Renal cortical epithelial cell (primary cell): ENCODE data around the gene CD55. TPM values are rescaled to one million over a fixed set of nuclear protein-coding genes. Genes with fewer than 3 reads are reported as not detected.
A peak's percentile ranks its signal among the peaks of the same experiment; 100 is the strongest.
"Not testable (repeated sequence)": the region's sequence is repeated elsewhere in the genome, so short reads cannot be mapped to it uniquely, and the experiment has no call there.

Source experiments
- DNase-seq: peaks from one replicate; pipeline ENCODE4 v3.0.0-alpha.2; 2011; ENCODE audit warnings: low read depth
- total RNA-seq: library from RNA; depleted of rRNA; stranded (reverse); fragments of >200 nt; gene quantifications from 2 replicates; pipeline ENCODE4 v1.2.3, GENCODE V29; 2014

The CD55 gene
- total RNA-seq, 1 donor from 2014 or later, result 16.6 TPM

GRCh38 chr1:207305489-207305873 lies 16.0 kb upstream of the CD55 start:
- no peak for DNase-seq

- DNase-seq, result no peak
Observed at GRCh38 chr1:207306023-207306422, 15.5 kb upstream of the CD55 start.

- DNase-seq, result no peak
Observed at GRCh38 chr1:207306603-207307002, 14.9 kb upstream of the CD55 start.

DNA sequence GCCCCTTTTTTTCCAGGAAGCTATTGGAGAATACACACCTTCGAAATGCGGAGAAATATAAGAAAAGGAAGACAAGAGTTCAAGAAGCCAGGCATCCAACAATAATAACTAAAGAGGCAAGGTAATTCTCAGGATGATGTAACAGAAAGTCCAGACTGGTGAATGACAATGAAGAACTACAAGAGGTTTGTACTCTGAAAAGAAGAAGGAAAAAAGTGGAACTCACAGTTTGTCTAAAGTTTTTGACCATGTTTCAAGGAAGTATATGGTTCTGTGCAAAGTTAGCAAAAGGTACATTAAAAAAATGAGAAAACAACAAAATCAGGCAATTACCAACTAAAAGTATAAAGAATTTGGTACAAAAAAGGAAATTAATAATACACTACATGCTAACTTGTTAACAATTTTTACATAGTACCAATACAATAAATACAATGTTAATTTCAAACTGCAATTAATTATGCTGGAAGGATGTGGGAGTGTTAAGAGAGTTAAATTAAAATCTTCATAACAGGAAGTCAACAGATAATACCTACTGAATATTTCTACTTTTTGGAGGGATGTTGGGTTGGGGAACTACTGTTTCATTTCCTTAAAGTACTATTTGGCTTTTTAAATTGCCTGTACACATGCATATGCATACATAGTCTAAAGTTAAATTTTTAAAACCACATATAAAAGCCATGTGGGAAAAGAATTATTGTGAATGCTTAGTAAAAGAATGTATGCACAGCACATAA lies 12.9 kb upstream of the CD55 start:
- no peak for DNase-seq

DNA sequence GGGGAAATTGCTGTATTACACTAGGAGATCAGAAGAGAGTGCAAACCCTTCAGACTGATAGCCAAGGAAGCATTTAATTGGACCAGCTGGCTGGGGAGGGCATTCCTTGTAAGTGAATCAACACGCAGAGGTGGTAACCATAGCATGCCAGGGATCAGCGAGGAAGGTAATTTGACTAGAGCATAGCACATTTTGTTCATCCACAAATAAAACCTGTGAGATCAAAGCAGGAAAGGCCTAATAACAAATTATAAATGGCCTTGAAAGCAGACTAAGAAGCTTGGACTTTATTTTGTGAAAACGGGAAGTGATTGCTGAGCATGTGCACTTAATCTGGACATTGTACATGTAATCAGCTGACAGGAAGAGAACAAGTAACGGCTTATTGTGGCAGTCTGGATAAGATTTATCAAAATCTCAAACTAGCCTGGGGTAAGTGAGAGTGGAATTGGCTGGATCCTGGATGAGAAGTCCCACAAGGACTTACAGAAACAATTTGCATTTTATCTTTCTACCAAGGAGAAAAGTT lies 11.7 kb upstream of the CD55 start:
- peak; percentile 94 for DNase-seq

GRCh38 chr1:207311888-207312603 lies 9.4 kb upstream of the CD55 start:
- no peak for DNase-seq

GRCh38 chr1:207312604-207312920 lies 8.9 kb upstream of the CD55 start:
- no peak for DNase-seq

- no peak for DNase-seq
Observed at GRCh38 chr1:207313131-207313530, 8.3 kb upstream of the CD55 start.

GRCh38 chr1:207314816-207315215 lies 6.7 kb upstream of the CD55 start:
- no peak for DNase-seq

- DNase-seq, result no peak
Observed at GRCh38 chr1:207315435-207315834, 6.0 kb upstream of the CD55 start.

GRCh38 chr1:207316141-207316540 lies 5.3 kb upstream of the CD55 start:
- no peak for DNase-seq

- peak; percentile 85 for DNase-seq
Observed at GRCh38 chr1:207316622-207317391, 4.7 kb upstream of the CD55 start.

DNA sequence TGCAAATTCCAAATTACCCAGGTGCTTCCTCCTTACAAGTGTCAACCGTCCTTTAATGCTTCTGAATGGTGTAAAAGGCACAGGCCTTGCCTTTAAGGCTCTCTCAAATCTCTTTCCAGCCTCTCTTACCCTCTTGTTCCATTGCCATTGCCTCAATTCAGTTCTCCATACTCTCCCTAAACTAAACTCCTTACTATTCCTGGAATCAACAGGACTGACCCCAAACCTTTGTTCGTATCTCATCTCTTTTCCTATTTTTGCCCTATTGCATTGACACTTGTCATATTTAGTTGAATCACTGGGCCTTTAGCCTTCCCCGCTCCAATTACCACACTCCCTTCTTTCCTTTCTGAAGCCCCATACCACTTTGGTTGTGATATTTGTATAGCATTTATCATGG lies 3.9 kb upstream of the CD55 start:
- no peak for DNase-seq

DNA sequence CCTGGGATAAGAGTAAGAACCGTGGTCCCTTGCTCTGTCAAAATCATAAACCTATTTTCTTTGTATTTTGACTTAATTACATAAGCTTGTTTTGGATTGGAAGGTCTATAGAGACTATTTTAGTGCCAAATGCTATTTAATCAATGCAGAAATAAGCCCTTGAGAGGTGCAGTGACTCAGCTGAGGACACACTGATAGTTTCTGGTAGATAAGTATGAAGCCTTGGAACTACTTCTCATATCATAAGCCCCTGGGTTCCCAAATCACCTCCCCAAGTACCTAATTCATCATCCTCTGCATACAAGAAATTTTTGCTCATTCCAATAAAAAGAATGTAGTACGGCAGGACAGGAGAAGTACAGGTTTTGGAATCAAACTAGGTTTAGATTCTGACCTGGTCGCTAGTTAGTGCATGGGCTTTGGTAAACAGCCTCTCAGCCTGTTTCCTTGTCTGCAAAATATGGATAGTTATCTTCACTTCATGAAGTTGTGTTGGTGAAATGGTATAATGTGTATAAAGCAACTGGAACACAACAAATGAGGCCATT lies 3.3 kb upstream of the CD55 start:
- no peak for DNase-seq

- no peak for DNase-seq
Observed at GRCh38 chr1:207319199-207319598, 2.3 kb upstream of the CD55 start.

DNA sequence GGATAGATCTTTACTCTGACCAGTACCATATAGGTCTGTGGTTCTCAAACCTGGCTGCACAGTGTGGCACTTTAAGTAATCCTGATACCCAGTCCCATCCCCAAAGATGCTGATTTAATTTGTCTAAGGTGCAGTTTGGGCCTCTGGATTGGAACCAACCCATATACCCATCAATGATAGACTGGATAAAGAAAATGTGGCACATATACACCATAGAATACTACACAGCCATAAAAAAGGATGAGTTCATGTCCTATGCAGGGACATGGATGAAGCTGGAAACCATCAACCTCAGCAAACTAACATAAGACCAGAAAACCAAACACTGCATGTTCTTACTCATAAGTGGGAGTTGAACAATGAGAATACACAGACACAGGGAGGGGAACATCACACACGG lies 1.4 kb upstream of the CD55 start:
- not testable (repeated sequence) for DNase-seq

DNA sequence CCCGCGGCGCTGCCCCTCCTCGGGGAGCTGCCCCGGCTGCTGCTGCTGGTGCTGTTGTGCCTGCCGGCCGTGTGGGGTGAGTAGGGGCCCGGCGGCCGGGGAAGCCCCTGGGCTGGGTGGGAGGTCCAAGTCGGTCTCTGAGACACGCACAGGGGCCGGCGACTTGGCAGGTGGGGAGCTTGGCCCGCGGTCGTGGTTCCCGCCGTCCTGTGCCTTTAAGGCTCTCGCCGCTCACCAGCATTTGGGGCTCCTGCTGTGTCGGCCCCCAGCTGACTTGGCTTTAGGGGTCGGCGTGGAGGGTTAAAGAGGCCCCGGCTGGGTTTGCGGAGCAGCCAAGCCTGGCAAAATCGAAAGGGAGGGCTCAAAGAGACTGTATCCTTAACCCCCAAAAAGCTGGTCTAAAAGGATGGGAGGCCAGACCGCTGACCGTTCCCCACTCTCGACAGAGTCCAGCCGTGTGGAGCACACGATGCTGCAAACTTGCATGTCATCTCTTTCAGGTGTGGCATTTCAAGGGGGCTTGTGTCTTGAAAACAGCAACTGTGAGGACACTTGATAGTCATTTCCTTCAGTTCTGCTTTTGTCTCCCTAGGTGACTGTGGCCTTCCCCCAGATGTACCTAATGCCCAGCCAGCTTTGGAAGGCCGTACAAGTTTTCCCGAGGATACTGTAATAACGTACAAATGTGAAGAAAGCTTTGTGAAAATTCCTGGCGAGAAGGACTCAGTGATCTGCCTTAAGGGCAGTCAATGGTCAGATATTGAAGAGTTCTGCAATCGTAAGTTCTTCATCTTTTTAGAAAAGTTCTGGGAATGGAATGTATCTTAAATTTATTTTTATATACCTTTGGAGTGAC lies 540 bp downstream of the CD55 start:
- DNase-seq, result no peak

DNA sequence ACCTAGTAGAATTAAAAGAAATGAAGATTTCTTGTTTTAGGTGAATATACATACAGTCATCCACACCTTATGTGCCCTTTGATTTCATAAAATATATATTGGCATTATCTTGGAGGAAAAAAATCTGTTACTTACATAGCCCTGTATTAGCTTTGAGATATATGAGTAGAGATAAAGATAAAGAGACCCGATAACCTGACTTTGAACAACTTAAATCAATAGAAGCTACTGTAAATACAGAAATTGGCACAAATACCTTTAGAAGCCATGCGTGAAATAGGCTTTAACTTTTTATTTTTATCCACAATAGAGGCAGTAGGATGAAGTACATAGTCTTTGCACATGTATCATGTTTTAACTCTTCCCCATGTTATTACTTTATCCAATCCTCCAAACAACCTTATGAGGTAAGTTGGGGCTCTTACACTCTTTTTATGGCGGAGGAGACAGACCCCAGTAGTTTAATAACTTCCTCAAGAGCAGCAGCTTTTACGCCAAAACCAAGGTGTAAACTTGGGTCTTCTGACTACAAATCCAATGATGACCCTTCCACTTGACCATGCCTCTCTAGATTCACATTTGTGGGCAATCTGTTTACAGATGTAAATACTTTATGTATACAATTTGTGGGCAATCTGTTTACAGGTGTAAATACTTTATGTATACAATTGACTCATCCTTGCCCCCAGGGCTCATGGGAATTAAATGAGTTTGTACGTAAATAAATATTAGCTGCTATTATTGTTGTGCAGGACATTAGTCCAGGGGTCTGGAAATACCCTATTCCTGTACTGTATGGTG lies 2.1 kb downstream of the CD55 start:
- no peak for DNase-seq

- DNase-seq, result peak; percentile 74
Observed at GRCh38 chr1:207328004-207328403, 6.5 kb downstream of the CD55 start.

GRCh38 chr1:207328908-207329440 lies 7.5 kb downstream of the CD55 start:
- DNase-seq, result no peak
